T-helper 9 cell (primary cell): Measurements from ENCODE around the gene THAP3.

Experiments
- DNase-seq: peaks from one replicate; pipeline ENCODE4 v3.0.0-alpha.2; 2020

THAP3 gene

DNA sequence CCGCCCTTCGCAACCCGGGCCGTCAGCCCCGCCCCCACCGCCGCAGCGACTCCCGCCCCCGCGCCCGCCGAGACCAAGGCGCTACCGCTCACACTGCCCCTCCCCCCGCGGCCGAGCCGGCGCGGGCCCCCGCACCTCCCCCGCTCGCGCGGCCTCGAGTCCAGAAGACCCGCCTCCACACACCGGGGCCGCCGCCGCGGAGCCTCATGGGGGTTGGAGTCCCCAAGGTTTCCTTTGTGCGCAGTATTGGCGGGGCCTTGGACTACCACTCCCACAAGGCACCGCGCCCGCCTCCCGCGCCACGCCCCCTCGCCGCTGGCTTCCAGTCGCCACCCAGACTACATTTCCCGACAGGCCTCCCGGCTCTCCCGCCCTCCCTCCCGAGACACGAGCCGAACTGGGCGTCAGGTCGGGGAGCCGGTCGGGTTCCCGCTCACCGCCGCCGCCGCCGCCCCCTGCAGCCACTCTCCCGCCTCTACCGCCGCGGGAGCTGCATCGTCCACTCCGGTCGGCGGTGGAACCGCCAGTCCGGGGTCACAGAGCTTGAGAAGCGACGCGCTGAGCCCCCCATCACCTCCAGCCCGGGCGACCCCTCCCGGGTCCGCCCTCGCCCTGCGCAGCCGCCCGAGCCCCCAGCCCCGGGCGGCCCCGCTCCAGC lies 11.2 kb upstream of the THAP3 start, which contains the start of gene PHF13:
TSS of gene PHF13 (plus strand) at position 371 of the 658 bp plus-strand sequence. CDS start 336 bp downstream, outside the sequence.
- DNase-seq = peak; percentile 99

DNA sequence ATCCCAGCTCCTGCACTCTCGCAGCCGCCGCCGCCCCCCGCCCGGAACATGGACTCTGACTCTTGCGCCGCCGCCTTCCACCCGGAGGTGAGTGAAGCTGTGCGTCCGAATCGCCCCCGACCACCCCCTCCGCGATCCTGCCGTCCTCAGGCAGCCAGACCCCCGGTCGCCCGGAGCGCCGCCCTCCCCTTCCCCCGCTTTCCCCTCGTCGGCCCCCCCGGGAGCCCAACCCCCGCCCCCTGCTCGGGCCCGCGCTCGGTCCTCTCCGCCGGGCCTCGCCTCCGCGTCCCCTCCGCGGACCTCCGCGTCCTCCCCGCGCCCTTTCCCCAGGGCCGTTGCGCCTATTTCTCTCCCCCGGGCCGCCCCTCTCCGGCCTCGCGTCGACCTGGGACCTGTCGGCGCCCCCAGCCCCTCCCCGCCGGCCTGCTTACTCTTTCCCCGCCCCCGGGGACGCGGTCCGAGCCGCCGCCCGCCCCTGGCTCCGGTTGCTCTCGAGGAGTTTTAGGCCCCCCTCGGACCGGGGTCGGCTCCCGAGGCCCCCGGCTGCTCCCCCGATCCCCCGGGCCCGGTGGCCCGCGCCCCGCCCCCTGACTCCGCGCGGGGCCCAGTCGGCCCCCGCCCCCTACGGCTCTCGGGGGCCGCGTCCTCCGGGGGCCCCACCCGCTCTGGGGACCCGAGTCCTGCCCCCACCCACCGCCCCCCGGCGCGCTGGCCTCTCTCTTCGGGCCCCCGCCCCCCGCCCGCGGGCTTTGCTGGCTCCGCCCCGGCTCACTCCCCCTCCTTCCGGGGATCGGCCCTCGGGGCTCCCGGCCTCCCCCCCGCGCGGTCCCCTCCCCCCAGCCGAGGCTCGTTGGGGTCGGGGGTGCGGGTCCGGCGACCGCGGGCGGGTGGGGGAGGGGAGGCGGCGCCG lies 10.4 kb upstream of the THAP3 start:
- DNase-seq = peak; percentile 47

DNA sequence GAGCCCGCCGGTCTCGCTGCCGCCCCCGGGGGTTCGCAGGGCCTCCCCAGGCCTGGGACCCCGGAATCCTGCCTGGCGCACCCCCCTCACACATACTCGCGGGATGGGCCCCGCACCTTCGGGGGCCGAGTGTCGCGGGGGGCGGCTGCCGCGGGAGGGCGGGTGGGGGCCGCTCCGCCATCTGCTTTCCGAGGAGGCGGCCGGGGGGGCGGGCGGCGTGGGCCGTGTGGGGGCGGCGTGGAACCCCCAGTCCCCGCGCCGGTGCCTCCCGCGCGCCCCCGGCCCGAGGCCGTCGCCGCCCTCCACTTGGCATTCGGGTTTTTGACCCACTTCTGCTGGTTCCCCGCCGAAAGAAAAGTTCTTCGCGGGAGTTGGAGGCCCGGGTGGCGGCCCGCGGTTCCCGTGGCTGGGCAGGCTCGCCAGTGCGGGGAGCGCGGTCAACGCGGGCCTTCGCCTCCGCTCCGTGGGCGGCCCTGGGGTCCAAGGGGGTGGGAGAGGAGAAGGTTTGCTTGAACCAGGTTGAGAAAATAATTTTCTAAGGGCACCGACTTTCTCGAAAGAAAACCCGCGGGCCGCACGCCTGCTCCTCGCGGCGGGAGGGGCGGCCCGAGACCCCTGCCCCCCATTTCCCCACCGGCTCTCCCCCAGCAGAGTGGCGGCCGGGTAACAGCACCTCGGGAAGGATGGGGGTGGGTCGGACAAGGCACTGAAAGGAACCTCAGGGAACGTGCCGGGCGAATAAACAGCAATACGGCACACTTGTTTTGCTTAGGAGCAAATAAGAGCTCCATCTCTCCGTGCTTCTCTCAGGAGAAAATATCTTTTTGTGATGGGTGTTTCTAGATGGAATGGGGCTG lies 9.5 kb upstream of the THAP3 start:
- DNase-seq = no peak

GRCh38 chr1:6619045-6619444 lies 5.6 kb upstream of the THAP3 start:
- no peak for DNase-seq

DNA sequence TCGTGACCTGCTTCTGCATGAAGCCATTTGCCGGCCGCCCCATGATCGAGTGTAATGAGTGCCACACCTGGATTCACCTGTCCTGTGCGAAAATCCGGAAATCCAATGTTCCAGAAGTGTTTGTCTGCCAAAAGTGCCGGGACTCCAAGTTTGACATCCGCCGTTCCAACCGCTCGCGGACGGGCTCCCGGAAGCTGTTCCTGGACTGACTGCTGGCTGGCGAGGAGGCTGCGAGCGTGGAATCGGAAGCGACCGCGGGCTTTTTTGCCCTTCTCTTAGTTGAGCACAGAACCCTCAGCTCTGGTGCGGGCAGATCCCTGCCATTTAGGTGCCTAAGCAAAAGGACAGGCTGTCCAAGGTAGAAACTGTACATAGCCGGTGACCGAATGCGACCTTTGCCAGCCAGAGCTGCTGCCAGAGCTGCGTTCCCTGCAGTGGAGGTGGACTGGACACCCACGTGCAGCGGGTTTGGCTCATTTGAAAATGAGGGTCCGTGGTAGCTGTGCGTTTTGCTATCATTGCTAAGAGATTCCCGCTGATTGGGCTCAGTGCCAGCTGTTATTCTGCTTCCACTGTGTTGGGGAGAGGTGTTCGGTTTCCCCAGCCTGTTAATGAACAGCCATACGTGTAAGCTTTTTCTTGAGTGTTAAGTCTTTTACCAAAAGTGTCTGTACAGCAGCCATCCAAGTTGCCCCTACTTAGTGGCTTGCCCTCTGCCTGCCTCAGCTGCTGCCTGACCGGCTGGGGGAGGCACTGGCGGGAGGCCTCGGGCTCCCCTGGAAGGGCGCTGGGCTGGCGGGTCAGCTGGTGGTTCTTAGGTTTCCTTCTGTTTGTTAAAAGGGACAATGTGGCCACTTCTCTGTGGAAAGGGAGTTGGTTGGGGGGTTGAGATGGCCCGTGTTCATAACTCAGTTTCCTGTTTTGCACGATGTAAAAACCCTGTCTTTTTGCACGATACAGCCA lies 3.0 kb upstream of the THAP3 start:
- DNase-seq = no peak

- no peak for DNase-seq
Observed at GRCh38 chr1:6622396-6623152, 2.1 kb upstream of the THAP3 start.

GRCh38 chr1:6623269-6623965 lies 1.3 kb upstream of the THAP3 start:
- no peak for DNase-seq

DNA sequence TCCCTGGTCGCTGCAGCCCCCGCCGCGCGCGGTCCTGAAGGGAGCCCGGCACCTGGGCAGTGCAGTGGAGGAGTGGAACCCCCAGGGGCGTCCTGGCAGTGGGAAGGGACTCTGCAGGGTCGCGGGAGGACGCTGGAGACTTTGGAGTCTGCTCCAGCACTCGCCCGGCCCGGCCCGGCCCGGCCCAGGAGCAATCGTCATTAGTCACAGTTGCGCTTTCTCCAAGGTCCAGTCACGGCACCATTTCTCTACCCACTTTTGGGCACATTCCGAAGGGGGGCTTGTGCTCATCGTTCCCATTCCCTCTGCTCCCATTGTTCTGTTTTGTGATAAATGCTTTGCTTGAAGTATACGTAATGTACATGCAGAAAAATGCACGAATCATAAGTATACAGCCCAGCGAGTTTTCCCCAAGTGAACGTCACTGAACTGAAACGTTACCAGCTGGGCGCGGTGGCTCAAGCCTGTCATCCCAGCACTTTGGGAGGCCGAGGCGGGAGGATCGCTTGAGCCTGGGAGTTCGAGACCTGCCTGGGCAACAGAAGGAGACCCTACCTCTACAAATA lies 999 bp downstream of the THAP3 start:
- no peak for DNase-seq

DNA sequence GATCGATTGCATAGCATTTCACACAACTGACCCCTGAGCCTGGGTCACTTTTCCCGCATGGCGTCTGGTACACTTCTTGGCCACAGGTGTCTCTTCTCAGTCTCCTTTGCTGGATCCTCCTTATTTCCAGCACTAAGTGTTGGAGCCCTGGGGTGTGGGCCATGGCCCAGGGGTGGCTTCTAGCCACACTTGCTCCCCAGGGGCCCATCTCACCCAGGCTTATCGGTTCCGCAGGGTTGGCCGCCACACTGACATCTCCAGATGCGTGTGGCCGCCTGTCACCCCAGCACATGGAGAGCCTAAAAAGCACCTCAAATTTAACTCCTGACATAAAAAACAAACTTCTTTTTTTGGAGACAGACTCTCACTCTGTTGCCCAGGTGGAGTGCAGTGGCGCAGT lies 2.4 kb downstream of the THAP3 start:
- DNase-seq = no peak

DNA sequence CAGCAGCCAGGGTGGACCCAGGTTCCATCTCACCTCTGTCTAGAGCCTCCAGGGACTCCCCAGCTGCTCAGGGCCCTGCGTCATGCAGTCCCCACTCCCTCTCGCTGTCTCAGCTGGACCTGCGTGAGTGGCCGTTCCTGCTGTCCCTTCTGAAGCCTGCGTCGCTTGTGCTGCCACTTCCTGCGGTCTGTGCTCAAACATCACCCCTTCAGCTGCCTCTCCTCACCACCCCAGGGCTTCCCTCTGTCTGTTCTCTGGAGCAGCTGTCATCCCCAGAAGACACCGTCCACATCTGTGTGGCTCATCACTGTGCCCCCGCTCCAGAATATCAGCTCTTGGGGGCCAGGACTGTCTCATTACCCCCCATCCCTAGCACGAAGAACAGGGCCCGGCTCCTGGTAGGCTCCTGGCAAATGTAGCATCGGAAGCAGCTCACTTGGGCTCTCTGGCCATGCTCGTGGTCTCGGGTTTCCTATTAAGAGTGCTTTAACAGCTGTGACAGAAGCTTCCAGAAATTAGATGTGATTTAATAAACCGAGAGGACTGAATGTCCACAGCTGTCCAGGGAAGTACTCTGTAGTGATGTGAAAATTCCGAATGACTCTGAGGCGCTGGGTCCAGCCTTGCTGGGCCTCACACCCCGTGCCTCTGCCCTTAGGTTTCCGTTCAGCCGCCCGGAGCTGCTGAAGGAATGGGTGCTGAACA lies 3.3 kb downstream of the THAP3 start:
- no peak for DNase-seq

DNA sequence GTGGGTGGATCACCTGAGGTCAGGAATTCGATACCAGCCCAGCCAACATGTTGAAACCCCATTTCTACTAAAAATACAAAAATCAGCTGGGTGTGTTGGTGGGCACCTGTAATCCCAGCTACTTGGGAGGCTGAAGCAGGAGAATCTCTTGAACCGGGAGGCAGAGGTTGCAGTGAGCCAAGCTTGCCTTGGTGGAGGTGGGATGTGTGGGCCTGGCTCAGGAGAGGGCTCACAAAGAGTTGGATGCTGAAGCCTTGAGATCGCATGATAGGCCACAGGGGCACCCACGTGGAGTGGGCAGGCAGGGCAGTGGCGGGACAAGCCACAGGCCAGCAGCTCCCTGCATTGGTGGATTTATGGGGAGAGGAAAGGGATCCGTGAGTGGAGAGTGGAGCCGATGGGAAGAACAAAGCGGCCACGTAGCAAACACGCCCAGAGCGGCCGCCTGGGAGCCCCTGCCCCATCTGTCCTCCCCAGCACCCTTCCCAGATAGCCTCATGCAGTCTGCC lies 4.4 kb downstream of the THAP3 start:
- no peak for DNase-seq

DNA sequence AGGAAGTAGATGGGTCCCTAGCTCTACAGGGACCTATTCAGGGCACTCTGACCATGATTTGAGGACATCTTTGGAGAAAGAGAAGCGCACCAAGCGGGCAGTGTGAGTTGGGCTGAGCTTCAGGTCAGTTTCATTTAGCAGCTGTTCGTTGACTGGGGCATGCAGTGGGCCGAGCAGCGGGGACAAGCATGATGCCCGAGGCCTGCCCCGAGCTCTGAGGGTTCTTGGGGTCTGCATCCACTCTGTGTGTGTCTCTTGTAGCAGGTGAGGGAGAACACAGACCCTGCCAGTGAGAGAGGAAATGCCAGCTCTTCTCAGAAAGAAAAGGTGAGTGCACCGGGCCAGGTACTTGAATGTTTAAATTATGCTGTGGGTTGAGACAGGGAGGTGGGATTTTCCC lies 5.4 kb downstream of the THAP3 start:
- DNase-seq = no peak

GRCh38 chr1:6631058-6631457 lies 6.4 kb downstream of the THAP3 start:
- DNase-seq = no peak

- no peak for DNase-seq
Observed at GRCh38 chr1:6632588-6633514, 8.2 kb downstream of the THAP3 start.

- DNase-seq = no peak
Observed at GRCh38 chr1:6634371-6635052, 9.8 kb downstream of the THAP3 start.

- no peak for DNase-seq
Observed at GRCh38 chr1:6635161-6635909, 10.7 kb downstream of the THAP3 start.
